ENCODE measurements around the gene NCS1. TPM values are rescaled to one million over a fixed set of nuclear protein-coding genes. Genes with fewer than 3 reads are reported as not detected.

NCS1 gene
- total RNA-seq, 1 experiment from 2014 or later, result 68.7 TPM

- TF ChIP-seq SP1 (IDR thresholded peaks at IDR 0.05; ENCODE audit: low read depth) (no peak), EZH2phosphoT487 (IDR thresholded peaks at IDR 0.05; ENCODE audit: borderline replicate concordance) (no peak), POLR2AphosphoS5 (IDR thresholded peaks at IDR 0.05; ENCODE audit: low read depth, low read length) (no peak), EGR1 (IDR thresholded peaks at IDR 0.05; ENCODE audit: low read depth) (no peak), POLR2A (IDR thresholded peaks at IDR 0.05; ENCODE audit: borderline replicate concordance, extremely low read depth, insufficient read depth, insufficient read length) (no peak), ELF1 (IDR thresholded peaks at IDR 0.05; ENCODE audit: borderline replicate concordance, low read depth) (no peak), ZFX (IDR thresholded peaks at IDR 0.05) (no peak), CEBPB (IDR thresholded peaks at IDR 0.05; ENCODE audit: low read depth) (no peak), JUND (IDR thresholded peaks at IDR 0.05) (no peak), RAD21 (IDR thresholded peaks at IDR 0.05; ENCODE audit: low read depth) (no peak), FOSL1 (IDR thresholded peaks at IDR 0.05; ENCODE audit: low read depth) (no peak), SIN3A (IDR thresholded peaks at IDR 0.05; ENCODE audit: low read depth) (no peak), YY1 (IDR thresholded peaks at IDR 0.05; ENCODE audit: extremely low read depth, insufficient replicate concordance, low read depth, low read length) (no peak), REST (IDR thresholded peaks at IDR 0.05; ENCODE audit: low read depth) (no peak), TCF7L2 (IDR thresholded peaks at IDR 0.05; ENCODE audit: borderline replicate concordance, extremely low read depth, insufficient read depth, insufficient read length) (no peak), SRF (IDR thresholded peaks at IDR 0.05; ENCODE audit: low read depth) (no peak)
- TF ChIP-seq, protein P1, sequence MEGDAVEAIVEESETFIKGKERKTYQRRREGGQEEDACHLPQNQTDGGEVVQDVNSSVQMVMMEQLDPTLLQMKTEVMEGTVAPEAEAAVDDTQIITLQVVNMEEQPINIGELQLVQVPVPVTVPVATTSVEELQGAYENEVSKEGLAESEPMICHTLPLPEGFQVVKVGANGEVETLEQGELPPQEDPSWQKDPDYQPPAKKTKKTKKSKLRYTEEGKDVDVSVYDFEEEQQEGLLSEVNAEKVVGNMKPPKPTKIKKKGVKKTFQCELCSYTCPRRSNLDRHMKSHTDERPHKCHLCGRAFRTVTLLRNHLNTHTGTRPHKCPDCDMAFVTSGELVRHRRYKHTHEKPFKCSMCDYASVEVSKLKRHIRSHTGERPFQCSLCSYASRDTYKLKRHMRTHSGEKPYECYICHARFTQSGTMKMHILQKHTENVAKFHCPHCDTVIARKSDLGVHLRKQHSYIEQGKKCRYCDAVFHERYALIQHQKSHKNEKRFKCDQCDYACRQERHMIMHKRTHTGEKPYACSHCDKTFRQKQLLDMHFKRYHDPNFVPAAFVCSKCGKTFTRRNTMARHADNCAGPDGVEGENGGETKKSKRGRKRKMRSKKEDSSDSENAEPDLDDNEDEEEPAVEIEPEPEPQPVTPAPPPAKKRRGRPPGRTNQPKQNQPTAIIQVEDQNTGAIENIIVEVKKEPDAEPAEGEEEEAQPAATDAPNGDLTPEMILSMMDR (IDR thresholded peaks at IDR 0.05 in 2 of 3, conservative IDR thresholded peaks at IDR 0.05 in 1 of 3; ENCODE audit: borderline replicate concordance in 1 of 3, insufficient read depth in 1 of 3, low read depth in 2 of 3, low read length in 2 of 3), result no peak
- TF ChIP-seq, protein P2, sequence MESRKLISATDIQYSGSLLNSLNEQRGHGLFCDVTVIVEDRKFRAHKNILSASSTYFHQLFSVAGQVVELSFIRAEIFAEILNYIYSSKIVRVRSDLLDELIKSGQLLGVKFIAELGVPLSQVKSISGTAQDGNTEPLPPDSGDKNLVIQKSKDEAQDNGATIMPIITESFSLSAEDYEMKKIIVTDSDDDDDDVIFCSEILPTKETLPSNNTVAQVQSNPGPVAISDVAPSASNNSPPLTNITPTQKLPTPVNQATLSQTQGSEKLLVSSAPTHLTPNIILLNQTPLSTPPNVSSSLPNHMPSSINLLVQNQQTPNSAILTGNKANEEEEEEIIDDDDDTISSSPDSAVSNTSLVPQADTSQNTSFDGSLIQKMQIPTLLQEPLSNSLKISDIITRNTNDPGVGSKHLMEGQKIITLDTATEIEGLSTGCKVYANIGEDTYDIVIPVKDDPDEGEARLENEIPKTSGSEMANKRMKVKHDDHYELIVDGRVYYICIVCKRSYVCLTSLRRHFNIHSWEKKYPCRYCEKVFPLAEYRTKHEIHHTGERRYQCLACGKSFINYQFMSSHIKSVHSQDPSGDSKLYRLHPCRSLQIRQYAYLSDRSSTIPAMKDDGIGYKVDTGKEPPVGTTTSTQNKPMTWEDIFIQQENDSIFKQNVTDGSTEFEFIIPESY (IDR thresholded peaks at IDR 0.05; ENCODE audit: extremely low read depth, insufficient replicate concordance, low read length), result no peak
- TF ChIP-seq, protein P3, sequence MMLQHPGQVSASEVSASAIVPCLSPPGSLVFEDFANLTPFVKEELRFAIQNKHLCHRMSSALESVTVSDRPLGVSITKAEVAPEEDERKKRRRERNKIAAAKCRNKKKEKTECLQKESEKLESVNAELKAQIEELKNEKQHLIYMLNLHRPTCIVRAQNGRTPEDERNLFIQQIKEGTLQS (IDR thresholded peaks at IDR 0.05), result no peak
- Histone ChIP-seq H3K9me3 (ENCODE audit: control insufficient read depth in 1 of 2, insufficient read depth in 1 of 2, low read depth in 1 of 2, low read length in 2 of 2) (no peaks in the 10 kb centered on the region), H3K36me3 (ENCODE audit: control insufficient read depth in 1 of 2, insufficient read depth in 2 of 2, low read length in 2 of 2) (no peaks in the 10 kb centered on the region), H3K9ac (ENCODE audit: low read length) (no peak overlapping the region), H3K27ac (ENCODE audit: low read depth, low read length) (no peak overlapping the region), H3K4me1 (ENCODE audit: control insufficient read depth in 1 of 2, insufficient read depth in 2 of 2, low read length in 2 of 2) (no peaks in the 10 kb centered on the region), H4K20me1 (ENCODE audit: insufficient read depth) (no peaks in the 10 kb centered on the region), H3K4me2 (ENCODE audit: low read length) (no peak overlapping the region), H2AFZ (ENCODE audit: low read depth, low read length, poor library complexity, severe bottlenecking) (no peak overlapping the region), H3K9me2 (ENCODE audit: insufficient read depth) (no peaks in the 10 kb centered on the region), H3K4me3 (replicated peaks in 1 of 2; ENCODE audit: low read depth in 1 of 2, low read length in 2 of 2) (no peak overlapping the region), H3K27me3 (ENCODE audit: insufficient read depth, low read length) (no peaks in the 10 kb centered on the region), H3K79me2 (ENCODE audit: insufficient read depth, low read length) (peaks cover 51% of the 10 kb centered on the region)
- RAD21 ChIA-PET (ENCODE audit: low non-redundant PET in 1 of 2, low total read pairs in 2 of 2, uncharacterized antibody in 2 of 2, unreplicated experiment in 2 of 2), result no interaction called here
- ATAC-seq, result peak; percentile 14; the same call in 1 of the 2 replicates
- intact Hi-C loops (cut with micrococcal nuclease), result no loop called here
- POLR2A ChIA-PET, result no interaction called here
- no peak for DNase-seq (ENCODE audit: low read depth, low spot score)
- BruUV-seq (replicated peaks), result no TSS peak
- CTCF ChIA-PET, result no interaction called here
Observed at GRCh38 chr9:130200038-130200849, 28.0 kb downstream of the NCS1 start.
